SKM-1 treated with dmso at 0.1 percent for 144 hours (cell line): Measurements from ENCODE around the gene TARP.

ENCODE experiments used
- DNase-seq: peaks from one replicate; lab custom pipeline; 2025; ENCODE audit not compliant: unreplicated experiment; lab: John Stamatoyannopoulos, UW

Gene TARP

GRCh38 chr7:38220452-38220851 is 53.0 kb downstream of the TARP start:
- no peak for DNase-seq

GRCh38 chr7:38217672-38218071 is 55.8 kb downstream of the TARP start:
- no peak for DNase-seq

DNA sequence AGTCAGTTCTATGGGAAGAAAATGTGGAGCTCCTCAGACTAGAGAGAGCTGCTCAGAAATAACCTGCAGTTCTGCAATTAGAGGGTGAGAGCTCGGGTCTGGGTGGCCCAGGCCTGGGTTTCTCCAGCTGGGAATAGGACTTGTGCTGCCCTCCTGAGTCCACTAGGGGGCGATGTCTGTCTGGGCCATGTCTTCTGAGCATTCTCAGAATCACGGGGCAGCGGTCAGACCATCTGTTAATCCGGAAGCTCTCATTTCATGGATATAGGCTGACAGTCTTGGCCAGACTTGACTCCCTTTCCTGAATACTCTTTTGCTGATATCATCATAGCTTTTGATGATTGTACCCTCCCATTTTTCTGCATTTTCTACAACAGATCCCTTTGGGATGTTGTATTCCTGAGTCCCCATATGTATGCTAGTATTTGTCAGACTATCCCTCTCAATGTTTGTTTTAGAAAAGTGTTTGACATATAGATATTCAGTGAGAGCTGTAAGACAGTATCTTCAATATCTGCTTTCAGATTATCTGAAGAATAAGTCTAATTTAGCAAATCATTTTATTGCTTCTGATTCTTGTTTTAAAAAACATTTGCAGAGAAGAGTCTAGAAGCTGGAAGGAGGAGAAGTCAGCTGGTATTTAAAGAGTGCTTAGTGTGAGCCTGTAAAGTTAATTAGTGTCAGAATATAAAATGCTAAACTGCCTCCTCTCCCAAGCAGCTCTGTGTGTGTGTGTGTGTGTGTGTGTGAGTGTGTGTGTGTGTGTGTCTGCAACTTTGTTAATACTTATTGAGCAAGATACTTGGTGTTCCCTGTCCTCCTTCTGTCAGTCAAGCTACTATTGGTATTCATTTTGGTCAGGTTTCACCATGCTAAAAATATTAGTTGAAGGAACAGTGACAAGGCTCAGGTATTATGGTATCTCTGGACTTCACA is 57.4 kb downstream of the TARP start:
- DNase-seq: peak; percentile 67

- no peak for DNase-seq
Measured at GRCh38 chr7:38215115-38215514, 58.3 kb downstream of the TARP start.

- DNase-seq: no peak
Measured at GRCh38 chr7:38211940-38212339, 61.5 kb downstream of the TARP start.

GRCh38 chr7:38211486-38211885 is 62.0 kb downstream of the TARP start:
- DNase-seq: no peak
